Activated naive CD4-positive, alpha-beta T cell treated with anti-CD3 and anti-CD28 coated beads, Interleukin-2, amount 50 U/mL, for 72 hours (primary cell): ENCODE data around the gene HIF3A. TPM values are rescaled to one million over a fixed set of nuclear protein-coding genes. Genes with fewer than 3 reads are reported as not detected.
A peak's percentile ranks its signal among the peaks of the same experiment; 100 is the strongest.
"Not testable (repeated sequence)": the region's sequence is repeated elsewhere in the genome, so short reads cannot be mapped to it uniquely, and the experiment has no call there.

Experiments used
- ATAC-seq, 2 donors: fragments of 150-1000 bp; cut with Tn5 transposase; 2 replicates each; pipeline ENCODE4 v1.10.0; 2021; ENCODE audit warnings: mild to moderate bottlenecking in 2 of 2, moderate library complexity in 2 of 2
- DNase-seq, 2 donors: peaks; one replicate each; pipeline ENCODE4 v3.0.0; 2021 to 2022; ENCODE audit warnings: low spot score in 2 of 2
- H3K27ac Mint-ChIP-seq, 2 donors: one replicate each; pipeline ENCODE4 v1.8.0; 2022; ENCODE audit warnings: mild to moderate bottlenecking in 2 of 2, mixed read lengths in 2 of 2
- H3K36me3 Mint-ChIP-seq, 2 donors: one replicate each; pipeline ENCODE4 v1.8.0; 2022; ENCODE audit warnings: mixed read lengths in 2 of 2
- H3K9me3 Mint-ChIP-seq, 2 donors: one replicate each; pipeline ENCODE4 v1.8.0; 2022; ENCODE audit warnings: mixed read lengths in 2 of 2
- total RNA-seq, 2 donors: library from RNA; stranded (reverse); gene quantifications; one replicate each; pipeline ENCODE4 v1.2.3, GENCODE V29; 2022

Gene HIF3A
- total RNA-seq, result not detected

GRCh38 chr19:46296722-46297461 lies at the start of gene HIF3A:
TSS of gene HIF3A (plus strand) at chr19:46297042. CDS start at chr19:46297077, 35 bp downstream.
- H3K36me3 Mint-ChIP-seq, result no peaks in the 10 kb centered on the region
- H3K27ac Mint-ChIP-seq, result no peak within 1 kb of the TSS
- ATAC-seq (no peak), DNase-seq (no peak)
- no peaks in the 10 kb centered on the region for H3K9me3 Mint-ChIP-seq

- DNase-seq, result no peak
- ATAC-seq, result no peak
- H3K36me3 Mint-ChIP-seq, result no peaks in the 10 kb centered on the region
- H3K27ac Mint-ChIP-seq, result no peak overlapping the region
- H3K9me3 Mint-ChIP-seq, result no peaks in the 10 kb centered on the region
These were observed 46.6 kb upstream of the HIF3A start for GRCh38 chr19:46250076-46250735.

- H3K27ac Mint-ChIP-seq, result no peak overlapping the region
- H3K9me3 Mint-ChIP-seq, result no peaks in the 10 kb centered on the region
- no peaks in the 10 kb centered on the region for H3K36me3 Mint-ChIP-seq
- DNase-seq (no peak), ATAC-seq (no peak)
These were observed 45.4 kb upstream of the HIF3A start for GRCh38 chr19:46251416-46251815.

GRCh38 chr19:46254776-46255175 lies 42.1 kb upstream of the HIF3A start:
- Mint-ChIP-seq H3K9me3 (no peaks in the 10 kb centered on the region), H3K27ac (no peak overlapping the region), H3K36me3 (no peaks in the 10 kb centered on the region)
- DNase-seq, result no peak
- ATAC-seq, result no peak

GRCh38 chr19:46256855-46257254 lies 40.0 kb upstream of the HIF3A start:
- Mint-ChIP-seq H3K27ac (no peak overlapping the region), H3K36me3 (no peaks in the 10 kb centered on the region), H3K9me3 (no peaks in the 10 kb centered on the region)
- no peak for ATAC-seq
- DNase-seq, result no peak

- not testable (repeated sequence) for H3K27ac Mint-ChIP-seq, ATAC-seq, H3K36me3 Mint-ChIP-seq, H3K9me3 Mint-ChIP-seq, DNase-seq
These were observed 35.3 kb upstream of the HIF3A start for GRCh38 chr19:46261501-46261900.

GRCh38 chr19:46262684-46263296 lies 34.1 kb upstream of the HIF3A start:
- peak; percentile 70 to 74 for DNase-seq
- peak overlapping the region; percentile 37 to 88 for H3K27ac Mint-ChIP-seq
- not testable (repeated sequence) for H3K9me3 Mint-ChIP-seq, H3K36me3 Mint-ChIP-seq
- peak; percentile 94 to 97 for ATAC-seq

- H3K27ac Mint-ChIP-seq, H3K9me3 Mint-ChIP-seq, ATAC-seq, DNase-seq, H3K36me3 Mint-ChIP-seq: not testable (repeated sequence)
These were observed 32.0 kb upstream of the HIF3A start for GRCh38 chr19:46264801-46265200.

- Mint-ChIP-seq H3K36me3 (no peaks in the 10 kb centered on the region), H3K27ac (no peak overlapping the region), H3K9me3 (no peaks in the 10 kb centered on the region)
- peak; percentile 65 to 80 for DNase-seq
- ATAC-seq, result peak; percentile 52 to 62
These were observed 31.5 kb upstream of the HIF3A start for GRCh38 chr19:46265217-46265828.

- H3K27ac Mint-ChIP-seq, result no peak overlapping the region
- no peaks in the 10 kb centered on the region for H3K36me3 Mint-ChIP-seq
- no peak for DNase-seq
- no peaks in the 10 kb centered on the region for H3K9me3 Mint-ChIP-seq
- no peak for ATAC-seq
These were observed 27.7 kb upstream of the HIF3A start for GRCh38 chr19:46269101-46269500.

- ATAC-seq (no peak), DNase-seq (no peak)
- Mint-ChIP-seq H3K27ac (no peak overlapping the region), H3K9me3 (no peaks in the 10 kb centered on the region), H3K36me3 (no peaks in the 10 kb centered on the region)
These were observed 26.2 kb upstream of the HIF3A start for GRCh38 chr19:46270521-46271256.

- ATAC-seq (peak; percentile 61 to 92), DNase-seq (no peak)
- no peaks in the 10 kb centered on the region for H3K36me3 Mint-ChIP-seq
- no peaks in the 10 kb centered on the region for H3K9me3 Mint-ChIP-seq
- no peak overlapping the region for H3K27ac Mint-ChIP-seq
These were observed 25.2 kb upstream of the HIF3A start for GRCh38 chr19:46271481-46272197.

- H3K27ac Mint-ChIP-seq, DNase-seq, ATAC-seq, H3K36me3 Mint-ChIP-seq, H3K9me3 Mint-ChIP-seq: not testable (repeated sequence)
These were observed 22.9 kb upstream of the HIF3A start for GRCh38 chr19:46273931-46274330.

- ATAC-seq (no peak), DNase-seq (no peak)
- Mint-ChIP-seq H3K27ac (no peak overlapping the region), H3K9me3 (no peaks in the 10 kb centered on the region), H3K36me3 (no peaks in the 10 kb centered on the region)
These were observed 17.7 kb upstream of the HIF3A start for GRCh38 chr19:46279177-46279576.

GRCh38 chr19:46283771-46284170 lies 13.1 kb upstream of the HIF3A start:
- DNase-seq (no peak), ATAC-seq (no peak)
- Mint-ChIP-seq H3K36me3 (no peaks in the 10 kb centered on the region), H3K9me3 (no peaks in the 10 kb centered on the region), H3K27ac (no peak overlapping the region)

- Mint-ChIP-seq H3K27ac (no peak overlapping the region), H3K36me3 (no peaks in the 10 kb centered on the region), H3K9me3 (peaks cover 4 to 8% of the 10 kb centered on the region in 2 donors)
- DNase-seq (no peak), ATAC-seq (no peak)
These were observed 12.2 kb upstream of the HIF3A start for GRCh38 chr19:46284635-46285034.
